HT-29 (cell line): ENCODE results near the gene SSC5D. TPM values are rescaled to one million over a fixed set of nuclear protein-coding genes. Genes with fewer than 3 reads are reported as not detected.
"Not testable (repeated sequence)": the region's sequence is repeated elsewhere in the genome, so short reads cannot be mapped to it uniquely, and the experiment has no call there.

Source experiments
- DNase-seq: peaks from one replicate; pipeline ENCODE4 v3.0.0-alpha.2; 2015; ENCODE audit warnings: low spot score
- total RNA-seq: library from RNA; depleted of rRNA; stranded (reverse); fragments of >200 nt; shearing (Covaris generic); gene quantifications from 2 replicates; pipeline ENCODE4 v1.2.3, GENCODE V29; 2014

The SSC5D gene
- total RNA-seq, 1 experiment from 2014 or later, result not detected

- DNase-seq, result peak; percentile 52
Measured at GRCh38 chr19:55486971-55487923, 989 bp upstream of the SSC5D start.

- DNase-seq, result no peak
Measured at GRCh38 chr19:55488986-55489710, 912 bp downstream of the SSC5D start.

- DNase-seq, result no peak
Measured at GRCh38 chr19:55489711-55490477, 1.7 kb downstream of the SSC5D start.

- DNase-seq, result no peak
Measured at GRCh38 chr19:55490478-55491432, 2.5 kb downstream of the SSC5D start.

GRCh38 chr19:55491546-55492360 is 3.5 kb downstream of the SSC5D start:
- DNase-seq, result no peak

GRCh38 chr19:55492362-55492944 is 4.2 kb downstream of the SSC5D start:
- no peak for DNase-seq

GRCh38 chr19:55493052-55493644 is 4.9 kb downstream of the SSC5D start:
- DNase-seq, result no peak

- DNase-seq, result no peak
Measured at GRCh38 chr19:55493645-55494171, 5.5 kb downstream of the SSC5D start.

- DNase-seq, result no peak
Measured at GRCh38 chr19:55494172-55494761, 6.0 kb downstream of the SSC5D start.

- no peak for DNase-seq
Measured at GRCh38 chr19:55495646-55496349, 7.6 kb downstream of the SSC5D start.

- DNase-seq, result not testable (repeated sequence)
Measured at GRCh38 chr19:55496820-55497219, 8.6 kb downstream of the SSC5D start.

- DNase-seq, result no peak
Measured at GRCh38 chr19:55497763-55498162, 9.5 kb downstream of the SSC5D start.

GRCh38 chr19:55498246-55498840 is 10.1 kb downstream of the SSC5D start:
- DNase-seq, result no peak

- no peak for DNase-seq
Measured at GRCh38 chr19:55500368-55500952, 12.2 kb downstream of the SSC5D start.

- no peak for DNase-seq
Measured at GRCh38 chr19:55502197-55502952, 14.1 kb downstream of the SSC5D start.

- DNase-seq, result no peak
Measured at GRCh38 chr19:55503157-55503501, 14.9 kb downstream of the SSC5D start.
